OCI-LY1 (cell line): Measurements from ENCODE around the gene LMO1.

Experiments
- H2AFZ ChIP-seq: fragments of 200-600 bp; sonication (generic), shearing (Covaris generic); 2 replicates; pipeline ENCODE4 v1.6.0; 2014; ENCODE audit warnings: antibody characterized with exemption, mild to moderate bottlenecking, low read length
- H3F3A ChIP-seq: fragments of 200-600 bp; sonication (generic), shearing (Covaris generic); 2 replicates; pipeline ENCODE4 v1.6.0; 2014; ENCODE audit warnings: mild to moderate bottlenecking, antibody characterized with exemption, low read length, moderate library complexity; ENCODE audit not compliant: insufficient read depth
- H3K27ac ChIP-seq: fragments of 200-600 bp; sonication (generic); 2 replicates; pipeline ENCODE4 v1.5.1; 2014; ENCODE audit warnings: low read length, mixed run types, mild to moderate bottlenecking, low read depth; ENCODE audit not compliant: poor library complexity, severe bottlenecking
- H3K27me3 ChIP-seq: fragments of 200-600 bp; sonication (generic); 2 replicates; pipeline ENCODE4 v1.6.0; 2014; ENCODE audit warnings: antibody characterized with exemption, mild to moderate bottlenecking, low read length, moderate library complexity; ENCODE audit not compliant: insufficient read depth
- H3K36me3 ChIP-seq: fragments of 200-600 bp; sonication (generic); 2 replicates; pipeline ENCODE4 v1.6.1; 2014; ENCODE audit warnings: mild to moderate bottlenecking, antibody characterized with exemption, low read length, moderate library complexity, mixed read lengths; ENCODE audit not compliant: insufficient read depth
- H3K4me1 ChIP-seq: fragments of 200-600 bp; sonication (generic); 2 replicates; pipeline ENCODE4 v1.5.1; 2014; ENCODE audit warnings: mild to moderate bottlenecking, low read length, moderate library complexity; ENCODE audit not compliant: insufficient read depth, severe bottlenecking
- H3K4me2 ChIP-seq: fragments of 200-600 bp; sonication (generic), shearing (Covaris generic); 2 replicates; pipeline ENCODE4 v1.6.1; 2014; ENCODE audit warnings: low read length
- H3K4me3 ChIP-seq: fragments of 200-600 bp; sonication (generic); 2 replicates; pipeline ENCODE4 v1.5.1; 2014; ENCODE audit warnings: low read length, low read depth, mild to moderate bottlenecking, mixed read lengths; ENCODE audit not compliant: poor library complexity, severe bottlenecking
- H3K79me2 ChIP-seq: fragments of 200-600 bp; shearing (Covaris generic); 2 replicates; pipeline ENCODE4 v1.6.1; 2016; ENCODE audit warnings: mixed run types, low read length, mixed read lengths; ENCODE audit not compliant: insufficient read depth
- H3K9ac ChIP-seq: fragments of 200-600 bp; sonication (generic), shearing (Covaris generic); 2 replicates; pipeline ENCODE4 v1.6.1; 2014; ENCODE audit warnings: mild to moderate bottlenecking, low read length, mixed read lengths
- H3K9me2 ChIP-seq: fragments of 200-600 bp; sonication (generic), shearing (Covaris generic); 2 replicates; pipeline ENCODE4 v1.6.1; 2014; ENCODE audit warnings: low read depth, mild to moderate bottlenecking, low read length, mixed read lengths
- H3K9me3 ChIP-seq: fragments of 200-600 bp; shearing (Covaris generic); 2 replicates; pipeline ENCODE4 v1.6.1; 2014; ENCODE audit warnings: low read length, mixed read lengths
- H4K20me1 ChIP-seq: fragments of 200-600 bp; sonication (generic), shearing (Covaris generic); 2 replicates; pipeline ENCODE4 v1.6.0; 2016; ENCODE audit warnings: mild to moderate bottlenecking, low read length; ENCODE audit not compliant: insufficient read depth
- EZH2 ChIP-seq: fragments of 200-600 bp; sonication (generic), shearing (Covaris generic); IDR thresholded peaks from 2 replicates; pipeline ENCODE4 v1.8.0; 2017; ENCODE audit warnings: borderline replicate concordance, mixed run types, mild to moderate bottlenecking, antibody characterized with exemption, low read length, moderate library complexity, mixed read lengths
- TF ChIP-seq, protein P1 (sequence below): fragments of 200-600 bp; sonication (generic), shearing (Covaris generic); IDR thresholded peaks from 2 replicates; pipeline ENCODE4 v1.5.1; 2017; ENCODE audit warnings: mild to moderate bottlenecking, antibody characterized with exemption, low read length, moderate library complexity, mixed read lengths

LMO1 gene

DNA sequence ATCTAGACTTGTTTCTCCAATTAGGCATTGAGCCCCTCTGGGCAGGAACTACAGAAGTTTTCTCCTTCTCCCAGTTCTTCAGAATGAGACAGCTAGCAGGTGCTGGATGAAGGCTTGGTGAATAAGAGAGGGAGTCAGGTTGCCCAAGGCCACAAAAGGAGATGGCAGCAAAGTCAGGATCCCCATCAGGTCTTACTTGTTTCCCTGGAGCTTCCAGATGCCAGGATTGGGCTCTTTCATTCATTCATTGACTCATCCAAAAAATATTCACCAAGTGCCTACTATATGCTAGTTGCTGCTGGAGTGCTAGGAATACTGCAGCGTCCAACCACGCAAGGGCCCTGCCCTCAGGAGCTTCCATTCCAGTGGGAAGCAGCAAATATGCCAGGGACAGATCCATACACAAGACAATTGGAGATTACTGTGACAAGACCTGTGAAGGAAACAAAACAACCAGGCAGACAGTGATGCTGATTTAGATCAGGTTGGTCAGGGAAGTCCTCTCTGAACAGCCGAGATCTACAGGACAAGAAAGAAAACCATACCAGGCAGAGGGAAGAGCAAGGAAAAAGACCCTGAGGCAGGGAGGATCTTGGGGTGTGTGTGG, 24.6 kb upstream of the LMO1 start:
- H3K4me2 ChIP-seq, result no peak overlapping the region
- no peaks in the 10 kb centered on the region for H3K4me1 ChIP-seq
- H3F3A ChIP-seq, result no peaks in the 10 kb centered on the region
- H3K4me3 ChIP-seq, result no peak overlapping the region
- no peaks in the 10 kb centered on the region for H3K27me3 ChIP-seq
- H3K9me2 ChIP-seq, result no peaks in the 10 kb centered on the region
- no peaks in the 10 kb centered on the region for H4K20me1 ChIP-seq
- no peak overlapping the region for H2AFZ ChIP-seq
- H3K27ac ChIP-seq, result no peak overlapping the region
- H3K79me2 ChIP-seq, result no peaks in the 10 kb centered on the region
- no peak for TF ChIP-seq EZH2
- TF ChIP-seq, protein P1, sequence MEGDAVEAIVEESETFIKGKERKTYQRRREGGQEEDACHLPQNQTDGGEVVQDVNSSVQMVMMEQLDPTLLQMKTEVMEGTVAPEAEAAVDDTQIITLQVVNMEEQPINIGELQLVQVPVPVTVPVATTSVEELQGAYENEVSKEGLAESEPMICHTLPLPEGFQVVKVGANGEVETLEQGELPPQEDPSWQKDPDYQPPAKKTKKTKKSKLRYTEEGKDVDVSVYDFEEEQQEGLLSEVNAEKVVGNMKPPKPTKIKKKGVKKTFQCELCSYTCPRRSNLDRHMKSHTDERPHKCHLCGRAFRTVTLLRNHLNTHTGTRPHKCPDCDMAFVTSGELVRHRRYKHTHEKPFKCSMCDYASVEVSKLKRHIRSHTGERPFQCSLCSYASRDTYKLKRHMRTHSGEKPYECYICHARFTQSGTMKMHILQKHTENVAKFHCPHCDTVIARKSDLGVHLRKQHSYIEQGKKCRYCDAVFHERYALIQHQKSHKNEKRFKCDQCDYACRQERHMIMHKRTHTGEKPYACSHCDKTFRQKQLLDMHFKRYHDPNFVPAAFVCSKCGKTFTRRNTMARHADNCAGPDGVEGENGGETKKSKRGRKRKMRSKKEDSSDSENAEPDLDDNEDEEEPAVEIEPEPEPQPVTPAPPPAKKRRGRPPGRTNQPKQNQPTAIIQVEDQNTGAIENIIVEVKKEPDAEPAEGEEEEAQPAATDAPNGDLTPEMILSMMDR, result no peak
- no peaks in the 10 kb centered on the region for H3K36me3 ChIP-seq
- H3K9ac ChIP-seq, result no peak overlapping the region
- H3K9me3 ChIP-seq, result no peaks in the 10 kb centered on the region

- Histone ChIP-seq H3F3A (no peaks in the 10 kb centered on the region), H3K9ac (no peak overlapping the region), H3K4me2 (no peak overlapping the region), H3K4me1 (no peaks in the 10 kb centered on the region), H3K79me2 (no peaks in the 10 kb centered on the region), H2AFZ (no peak overlapping the region), H3K36me3 (no peaks in the 10 kb centered on the region), H3K9me2 (no peaks in the 10 kb centered on the region), H3K9me3 (no peaks in the 10 kb centered on the region), H3K4me3 (no peak overlapping the region), H4K20me1 (no peaks in the 10 kb centered on the region), H3K27me3 (no peaks in the 10 kb centered on the region), H3K27ac (no peak overlapping the region)
- TF ChIP-seq, protein P1, result no peak
- no peak for TF ChIP-seq EZH2
Observed at GRCh38 chr11:8287703-8288102, 24.0 kb upstream of the LMO1 start.

GRCh38 chr11:8287297-8287696, 23.6 kb upstream of the LMO1 start:
- H3K36me3 ChIP-seq, result no peaks in the 10 kb centered on the region
- no peak overlapping the region for H2AFZ ChIP-seq
- no peak overlapping the region for H3K4me3 ChIP-seq
- no peak overlapping the region for H3K27ac ChIP-seq
- TF ChIP-seq, protein P1, result no peak
- no peak for TF ChIP-seq EZH2
- no peaks in the 10 kb centered on the region for H3K9me2 ChIP-seq
- no peaks in the 10 kb centered on the region for H3K27me3 ChIP-seq
- no peaks in the 10 kb centered on the region for H4K20me1 ChIP-seq
- no peaks in the 10 kb centered on the region for H3F3A ChIP-seq
- H3K79me2 ChIP-seq, result no peaks in the 10 kb centered on the region
- no peaks in the 10 kb centered on the region for H3K9me3 ChIP-seq
- H3K9ac ChIP-seq, result no peak overlapping the region
- no peak overlapping the region for H3K4me2 ChIP-seq
- no peaks in the 10 kb centered on the region for H3K4me1 ChIP-seq
